Measurements from ENCODE around the gene HES5.
"Not testable (repeated sequence)": the region's sequence is repeated elsewhere in the genome, so short reads cannot be mapped to it uniquely, and the experiment has no call there.

Gene HES5

GRCh38 chr1:2529784-2530512, at the start of gene HES5:
TSS of gene HES5 (minus strand) at chr1:2530263. CDS start at chr1:2530164, 99 bp downstream.
- no peaks in the 10 kb centered on the region for H3K36me3 ChIP-seq (ENCODE audit: control insufficient read depth, insufficient read depth, low read length)
- no peak within 1 kb of the TSS for H3K9ac ChIP-seq (ENCODE audit: low read depth, low read length)
- H3K27me3 ChIP-seq (ENCODE audit: control insufficient read depth, insufficient read depth, low read length): peaks cover 46% of the 10 kb centered on the region
- H3K4me1 ChIP-seq (ENCODE audit: control insufficient read depth, insufficient read depth, low read length): peaks cover 3% of the 10 kb centered on the region
- H3K4me3 ChIP-seq (ENCODE audit: low read depth, low read length): peak within 1 kb of the TSS; percentile 30
- no peaks in the 10 kb centered on the region for H3K9me3 ChIP-seq (ENCODE audit: control insufficient read depth, insufficient read depth, low read length)

- Histone ChIP-seq H3K36me3 (ENCODE audit: control insufficient read depth, insufficient read depth, low read length) (no peaks in the 10 kb centered on the region), H3K4me1 (ENCODE audit: control insufficient read depth, insufficient read depth, low read length) (peaks cover 3% of the 10 kb centered on the region), H3K27me3 (ENCODE audit: control insufficient read depth, insufficient read depth, low read length) (no peaks in the 10 kb centered on the region), H3K9ac (ENCODE audit: low read depth, low read length) (no peak overlapping the region), H3K9me3 (ENCODE audit: control insufficient read depth, insufficient read depth, low read length) (no peaks in the 10 kb centered on the region), H3K4me3 (ENCODE audit: low read depth, low read length) (no peak overlapping the region)
Observed at GRCh38 chr1:2578758-2579118, 48.7 kb upstream of the HES5 start.

GRCh38 chr1:2577565-2578075, 47.6 kb upstream of the HES5 start:
- not testable (repeated sequence) for H3K27me3 ChIP-seq (ENCODE audit: control insufficient read depth, insufficient read depth, low read length); H3K4me1 ChIP-seq (ENCODE audit: control insufficient read depth, insufficient read depth, low read length); H3K36me3 ChIP-seq (ENCODE audit: control insufficient read depth, insufficient read depth, low read length); H3K4me3 ChIP-seq (ENCODE audit: low read depth, low read length); H3K9ac ChIP-seq (ENCODE audit: low read depth, low read length); H3K9me3 ChIP-seq (ENCODE audit: control insufficient read depth, insufficient read depth, low read length)

- H3K4me1 ChIP-seq (ENCODE audit: control insufficient read depth, insufficient read depth, low read length): no peaks in the 10 kb centered on the region
- H3K4me3 ChIP-seq (ENCODE audit: low read depth, low read length): no peak overlapping the region
- no peaks in the 10 kb centered on the region for H3K36me3 ChIP-seq (ENCODE audit: control insufficient read depth, insufficient read depth, low read length)
- H3K27me3 ChIP-seq (ENCODE audit: control insufficient read depth, insufficient read depth, low read length): no peaks in the 10 kb centered on the region
- H3K9me3 ChIP-seq (ENCODE audit: control insufficient read depth, insufficient read depth, low read length): no peaks in the 10 kb centered on the region
- H3K9ac ChIP-seq (ENCODE audit: low read depth, low read length): no peak overlapping the region
Observed at GRCh38 chr1:2575801-2576663, 46.0 kb upstream of the HES5 start.

GRCh38 chr1:2574350-2574749, 44.3 kb upstream of the HES5 start:
- no peaks in the 10 kb centered on the region for H3K9me3 ChIP-seq (ENCODE audit: control insufficient read depth, insufficient read depth, low read length)
- H3K9ac ChIP-seq (ENCODE audit: low read depth, low read length): no peak overlapping the region
- no peaks in the 10 kb centered on the region for H3K4me1 ChIP-seq (ENCODE audit: control insufficient read depth, insufficient read depth, low read length)
- no peak overlapping the region for H3K4me3 ChIP-seq (ENCODE audit: low read depth, low read length)
- H3K36me3 ChIP-seq (ENCODE audit: control insufficient read depth, insufficient read depth, low read length): no peaks in the 10 kb centered on the region
- no peaks in the 10 kb centered on the region for H3K27me3 ChIP-seq (ENCODE audit: control insufficient read depth, insufficient read depth, low read length)

GRCh38 chr1:2573250-2573920, 43.3 kb upstream of the HES5 start:
- Histone ChIP-seq H3K4me1 (ENCODE audit: control insufficient read depth, insufficient read depth, low read length) (no peaks in the 10 kb centered on the region), H3K4me3 (ENCODE audit: low read depth, low read length) (no peak overlapping the region), H3K9ac (ENCODE audit: low read depth, low read length) (no peak overlapping the region), H3K36me3 (ENCODE audit: control insufficient read depth, insufficient read depth, low read length) (no peaks in the 10 kb centered on the region), H3K27me3 (ENCODE audit: control insufficient read depth, insufficient read depth, low read length) (no peaks in the 10 kb centered on the region), H3K9me3 (ENCODE audit: control insufficient read depth, insufficient read depth, low read length) (no peaks in the 10 kb centered on the region)

- Histone ChIP-seq H3K9me3 (ENCODE audit: control insufficient read depth, insufficient read depth, low read length) (no peaks in the 10 kb centered on the region), H3K36me3 (ENCODE audit: control insufficient read depth, insufficient read depth, low read length) (no peaks in the 10 kb centered on the region), H3K9ac (ENCODE audit: low read depth, low read length) (no peak overlapping the region), H3K4me3 (ENCODE audit: low read depth, low read length) (no peak overlapping the region), H3K27me3 (ENCODE audit: control insufficient read depth, insufficient read depth, low read length) (no peaks in the 10 kb centered on the region), H3K4me1 (ENCODE audit: control insufficient read depth, insufficient read depth, low read length) (no peaks in the 10 kb centered on the region)
Observed at GRCh38 chr1:2571348-2571747, 41.3 kb upstream of the HES5 start.

GRCh38 chr1:2570332-2570731, 40.3 kb upstream of the HES5 start:
- Histone ChIP-seq H3K9me3 (ENCODE audit: control insufficient read depth, insufficient read depth, low read length) (no peaks in the 10 kb centered on the region), H3K9ac (ENCODE audit: low read depth, low read length) (peak overlapping the region; percentile 4), H3K4me1 (ENCODE audit: control insufficient read depth, insufficient read depth, low read length) (no peaks in the 10 kb centered on the region), H3K36me3 (ENCODE audit: control insufficient read depth, insufficient read depth, low read length) (no peaks in the 10 kb centered on the region), H3K4me3 (ENCODE audit: low read depth, low read length) (no peak overlapping the region), H3K27me3 (ENCODE audit: control insufficient read depth, insufficient read depth, low read length) (no peaks in the 10 kb centered on the region)

GRCh38 chr1:2569703-2570102, 39.6 kb upstream of the HES5 start:
- H3K4me3 ChIP-seq (ENCODE audit: low read depth, low read length); H3K4me1 ChIP-seq (ENCODE audit: control insufficient read depth, insufficient read depth, low read length); H3K36me3 ChIP-seq (ENCODE audit: control insufficient read depth, insufficient read depth, low read length); H3K9ac ChIP-seq (ENCODE audit: low read depth, low read length); H3K27me3 ChIP-seq (ENCODE audit: control insufficient read depth, insufficient read depth, low read length); H3K9me3 ChIP-seq (ENCODE audit: control insufficient read depth, insufficient read depth, low read length): not testable (repeated sequence)

GRCh38 chr1:2569060-2569459, 39.0 kb upstream of the HES5 start:
- no peaks in the 10 kb centered on the region for H3K9me3 ChIP-seq (ENCODE audit: control insufficient read depth, insufficient read depth, low read length)
- H3K9ac ChIP-seq (ENCODE audit: low read depth, low read length): no peak overlapping the region
- H3K27me3 ChIP-seq (ENCODE audit: control insufficient read depth, insufficient read depth, low read length): no peaks in the 10 kb centered on the region
- no peak overlapping the region for H3K4me3 ChIP-seq (ENCODE audit: low read depth, low read length)
- H3K36me3 ChIP-seq (ENCODE audit: control insufficient read depth, insufficient read depth, low read length): no peaks in the 10 kb centered on the region
- H3K4me1 ChIP-seq (ENCODE audit: control insufficient read depth, insufficient read depth, low read length): no peaks in the 10 kb centered on the region

GRCh38 chr1:2568187-2568816, 38.2 kb upstream of the HES5 start:
- not testable (repeated sequence) for H3K9me3 ChIP-seq (ENCODE audit: control insufficient read depth, insufficient read depth, low read length); H3K27me3 ChIP-seq (ENCODE audit: control insufficient read depth, insufficient read depth, low read length)

More at GRCh38 chr1:2568187-2568816, 38.2 kb upstream of the HES5 start:
- not testable (repeated sequence) for H3K36me3 ChIP-seq (ENCODE audit: control insufficient read depth, insufficient read depth, low read length); H3K4me3 ChIP-seq (ENCODE audit: low read depth, low read length); H3K4me1 ChIP-seq (ENCODE audit: control insufficient read depth, insufficient read depth, low read length); H3K9ac ChIP-seq (ENCODE audit: low read depth, low read length)
